ENCODE data around the gene AIP.

Gene AIP

GRCh38 chr11:67482827-67483798 is at the start of gene AIP:
Gene AIP, plus strand, starts transcription at chr11:67483026. Its CDS starts 133 bp downstream, at chr11:67483159.
- peak; percentile 99 for DNase-seq (ENCODE audit: low spot score)

- DNase-seq (ENCODE audit: low spot score): no peak
These were observed 49.1 kb upstream of the AIP start for GRCh38 chr11:67433536-67434394.

- no peak for DNase-seq (ENCODE audit: low spot score)
These were observed 48.4 kb upstream of the AIP start for GRCh38 chr11:67434395-67434881.

GRCh38 chr11:67435031-67435726 is 47.6 kb upstream of the AIP start:
- DNase-seq (ENCODE audit: low spot score): no peak

GRCh38 chr11:67435727-67436458 is 46.9 kb upstream of the AIP start:
- no peak for DNase-seq (ENCODE audit: low spot score)

- no peak for DNase-seq (ENCODE audit: low spot score)
These were observed 46.3 kb upstream of the AIP start for GRCh38 chr11:67436459-67437081.

GRCh38 chr11:67437082-67437808 is 45.6 kb upstream of the AIP start, which contains the start of gene PTPRCAP:
Gene PTPRCAP, minus strand, starts transcription at chr11:67437682. Its CDS starts 63 bp downstream, at chr11:67437619.
- DNase-seq (ENCODE audit: low spot score): no peak

GRCh38 chr11:67437809-67438157 is 45.0 kb upstream of the AIP start:
- no peak for DNase-seq (ENCODE audit: low spot score)

- DNase-seq (ENCODE audit: low spot score): no peak
These were observed 44.5 kb upstream of the AIP start for GRCh38 chr11:67438158-67438902.

GRCh38 chr11:67439321-67440228 is 43.3 kb upstream of the AIP start:
- DNase-seq (ENCODE audit: low spot score): no peak

- DNase-seq (ENCODE audit: low spot score): no peak
These were observed 42.4 kb upstream of the AIP start for GRCh38 chr11:67440229-67441097.

- DNase-seq (ENCODE audit: low spot score): no peak
These were observed 41.7 kb upstream of the AIP start for GRCh38 chr11:67441098-67441563.

GRCh38 chr11:67441731-67442351 is 41.0 kb upstream of the AIP start:
- DNase-seq (ENCODE audit: low spot score): no peak

- DNase-seq (ENCODE audit: low spot score): no peak
These were observed 40.1 kb upstream of the AIP start for GRCh38 chr11:67442504-67443404.

GRCh38 chr11:67445515-67445914 is 37.3 kb upstream of the AIP start:
- no peak for DNase-seq (ENCODE audit: low spot score)

GRCh38 chr11:67448220-67448609 is 34.6 kb upstream of the AIP start:
- DNase-seq (ENCODE audit: low spot score): no peak
